GM11168 (cell line): ENCODE measurements around the gene P3H4.
"Not testable (repeated sequence)": the region's sequence is repeated elsewhere in the genome, so short reads cannot be mapped to it uniquely, and the experiment has no call there.

Source experiments
- in situ Hi-C: fragments of 300-500 bp; cut with MboI; formaldehyde crosslinking; loops from one replicate; pipeline ENCODE4 v1.12.0; 2022; ENCODE audit warnings: low sequenced_read_pairs; ENCODE audit not compliant: unreplicated experiment

P3H4 gene

DNA sequence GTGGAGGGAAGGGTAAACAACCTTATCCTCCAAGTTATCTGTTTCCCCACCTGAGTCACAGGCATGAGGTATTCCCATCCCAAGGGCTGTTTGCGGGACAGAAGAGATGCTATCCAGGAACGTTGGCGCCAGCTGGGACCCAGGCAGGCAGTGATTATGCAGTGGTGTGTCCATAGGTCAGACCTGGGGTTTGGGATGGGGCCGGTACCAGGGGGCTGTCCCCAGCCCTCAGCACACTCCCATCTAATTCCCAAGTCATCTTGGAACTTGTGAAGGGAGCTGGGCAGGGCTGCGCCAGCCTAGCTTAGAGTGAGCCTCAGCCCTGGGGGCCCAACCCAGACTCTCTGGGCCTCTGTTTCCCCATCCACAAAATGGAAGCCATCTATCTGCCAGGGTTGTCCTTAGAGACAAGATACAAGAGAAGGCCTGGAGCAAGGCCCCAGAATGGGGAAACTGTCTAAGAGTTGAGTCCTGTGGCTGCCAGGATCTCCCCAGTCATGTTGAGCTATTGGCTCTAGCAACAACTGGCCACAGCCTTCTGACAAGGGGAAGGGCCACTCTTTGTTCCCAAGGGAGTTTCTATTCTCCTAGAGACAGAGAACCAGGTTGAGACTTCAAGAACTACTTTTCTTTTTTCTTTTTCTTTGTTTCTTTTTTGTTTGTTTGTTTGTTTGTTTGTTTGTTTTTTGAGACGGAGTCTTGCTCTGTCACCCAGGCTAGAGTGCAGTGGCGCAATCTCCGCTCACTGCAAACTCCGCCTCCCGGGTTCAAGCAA is 15.4 kb downstream of the P3H4 start:
- in situ Hi-C loops = loop anchor here (5.0 kb wide), 1 partner anchor 49 kb away; no protein-coding TSS in a partner anchor

- in situ Hi-C loops = no loop called here
Observed at GRCh38 chr17:41794540-41794975, 17.2 kb downstream of the P3H4 start.

DNA sequence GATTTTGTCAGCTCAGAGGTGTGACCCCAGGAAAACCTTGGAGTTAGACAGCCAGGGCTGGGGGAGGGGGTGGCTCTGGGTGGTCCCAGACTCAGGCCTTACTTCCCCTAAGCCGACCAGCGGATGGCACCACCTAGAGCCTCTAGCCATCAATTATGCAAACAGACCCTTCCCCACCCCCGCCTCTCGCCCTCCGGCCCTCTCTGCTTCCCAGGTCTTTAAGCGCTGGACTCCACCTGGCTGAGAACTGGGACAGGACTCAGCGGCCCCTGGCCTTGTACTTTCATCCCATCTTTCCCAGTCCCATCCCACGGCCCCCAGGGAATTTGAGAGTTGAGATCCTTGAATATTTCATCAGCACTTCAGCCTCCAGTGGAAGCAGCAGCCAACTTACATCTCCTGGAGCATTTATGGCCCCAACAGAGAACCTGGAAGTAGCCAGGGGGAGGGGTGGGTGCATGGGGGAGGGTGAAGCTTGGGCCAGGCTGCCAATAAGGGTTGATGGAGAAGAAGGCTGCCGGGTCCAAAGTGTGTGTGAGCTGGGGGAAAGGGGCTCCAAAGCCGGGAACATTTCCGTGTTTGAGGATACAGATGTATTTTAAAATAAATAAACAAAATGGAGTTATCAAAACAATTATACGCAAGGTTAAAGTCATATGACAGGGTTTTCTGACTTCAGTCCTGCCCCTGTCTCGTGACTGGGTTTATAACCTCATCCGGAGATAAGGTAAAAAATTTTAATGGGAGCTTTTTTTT is 17.8 kb downstream of the P3H4 start:
- in situ Hi-C loops = no loop called here

GRCh38 chr17:41792845-41793783 is 18.6 kb downstream of the P3H4 start:
- in situ Hi-C loops = no loop called here

GRCh38 chr17:41787021-41787418 is 24.7 kb downstream of the P3H4 start:
- in situ Hi-C loops = no loop called here

DNA sequence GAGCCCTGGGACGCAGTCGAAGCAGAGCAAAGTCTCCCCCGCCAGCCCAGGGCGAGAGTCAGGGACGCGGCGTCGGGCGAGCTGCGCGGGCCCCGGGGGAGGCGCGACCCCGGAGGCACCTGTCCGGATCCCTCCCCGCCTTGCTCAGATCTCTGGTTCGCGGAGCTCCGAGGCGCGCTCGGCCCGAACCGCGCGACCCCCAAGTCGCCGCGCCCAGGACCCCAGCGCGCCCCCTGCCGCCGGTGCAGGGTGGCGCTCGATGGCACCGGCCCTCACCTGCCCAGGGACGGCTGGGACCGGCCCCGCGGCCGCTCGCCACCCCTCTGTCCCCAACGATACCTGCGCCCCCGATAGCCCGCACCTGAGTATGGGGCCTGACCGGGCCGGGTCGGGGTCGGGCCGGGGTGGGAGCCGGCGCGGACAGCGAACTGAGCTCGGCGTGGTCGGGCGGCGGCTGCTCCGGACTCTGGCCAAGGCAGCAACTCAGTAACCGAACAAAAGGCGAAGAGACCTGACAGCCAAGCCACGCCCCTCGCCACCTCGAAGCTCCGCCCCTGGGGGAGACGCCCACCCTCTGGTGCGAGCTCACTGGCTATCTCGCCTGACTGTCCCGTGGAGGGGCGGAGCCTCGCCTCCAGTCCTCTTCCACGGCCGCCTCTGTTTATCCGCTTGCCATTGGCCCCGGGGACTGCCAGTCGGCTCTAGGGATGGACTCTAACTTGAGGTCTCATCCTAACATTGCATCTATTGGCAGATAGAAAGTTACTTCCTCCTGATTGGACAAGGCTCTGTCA is 25.3 kb downstream of the P3H4 start, which contains the start of gene JUP:
Gene JUP (minus strand): TSS at position 485 of the 794 bp plus-strand sequence. CDS start 14,857 bp downstream, outside the sequence.
- in situ Hi-C loops = no loop called here

- in situ Hi-C loops = no loop called here
Observed at GRCh38 chr17:41785859-41786226, 25.9 kb downstream of the P3H4 start.

DNA sequence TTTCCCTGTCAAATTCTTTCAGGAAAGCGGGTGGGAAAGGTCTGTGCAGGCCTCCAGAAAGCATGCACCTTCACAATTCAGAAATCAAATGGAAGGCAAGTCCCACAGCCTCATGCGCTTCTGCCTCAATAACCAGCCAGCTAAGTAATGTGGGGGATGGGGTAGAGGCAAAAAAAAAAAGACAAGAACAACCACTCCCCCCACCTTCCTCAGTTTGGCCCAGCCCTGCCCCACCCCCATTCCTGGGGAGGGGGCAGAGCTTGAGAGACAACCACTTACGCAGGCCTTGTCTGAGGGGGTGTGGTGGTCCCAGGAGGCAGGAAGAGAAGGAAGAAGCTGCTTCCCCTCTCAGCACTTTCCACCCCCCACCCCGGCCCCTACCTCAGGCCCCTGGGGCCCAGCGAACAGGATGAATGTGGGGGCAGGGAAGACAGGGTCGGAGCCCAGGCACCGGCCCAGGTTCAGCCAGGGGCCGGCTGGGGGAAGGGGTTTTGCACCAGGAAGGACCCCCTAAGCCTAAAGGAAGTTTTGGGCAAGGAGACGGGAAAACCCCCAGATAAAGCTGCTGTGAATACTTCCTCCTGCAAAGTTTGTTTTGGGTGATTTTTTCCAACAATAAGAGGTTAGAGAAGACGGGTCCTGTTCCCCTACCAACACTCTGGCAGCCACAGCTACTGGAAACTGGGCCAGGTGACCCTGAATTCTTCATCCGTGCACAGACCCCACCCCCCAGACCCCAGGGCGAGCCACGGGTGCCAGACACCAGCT is 26.5 kb downstream of the P3H4 start:
- in situ Hi-C loops = no loop called here

- in situ Hi-C loops = no loop called here
Observed at GRCh38 chr17:41784207-41784744, 27.5 kb downstream of the P3H4 start.

GRCh38 chr17:41782142-41782541 is 29.6 kb downstream of the P3H4 start:
- in situ Hi-C loops = no loop called here

GRCh38 chr17:41781404-41782110 is 30.2 kb downstream of the P3H4 start:
- in situ Hi-C loops = no loop called here

- in situ Hi-C loops = no loop called here
Observed at GRCh38 chr17:41779954-41780353, 31.8 kb downstream of the P3H4 start.

DNA sequence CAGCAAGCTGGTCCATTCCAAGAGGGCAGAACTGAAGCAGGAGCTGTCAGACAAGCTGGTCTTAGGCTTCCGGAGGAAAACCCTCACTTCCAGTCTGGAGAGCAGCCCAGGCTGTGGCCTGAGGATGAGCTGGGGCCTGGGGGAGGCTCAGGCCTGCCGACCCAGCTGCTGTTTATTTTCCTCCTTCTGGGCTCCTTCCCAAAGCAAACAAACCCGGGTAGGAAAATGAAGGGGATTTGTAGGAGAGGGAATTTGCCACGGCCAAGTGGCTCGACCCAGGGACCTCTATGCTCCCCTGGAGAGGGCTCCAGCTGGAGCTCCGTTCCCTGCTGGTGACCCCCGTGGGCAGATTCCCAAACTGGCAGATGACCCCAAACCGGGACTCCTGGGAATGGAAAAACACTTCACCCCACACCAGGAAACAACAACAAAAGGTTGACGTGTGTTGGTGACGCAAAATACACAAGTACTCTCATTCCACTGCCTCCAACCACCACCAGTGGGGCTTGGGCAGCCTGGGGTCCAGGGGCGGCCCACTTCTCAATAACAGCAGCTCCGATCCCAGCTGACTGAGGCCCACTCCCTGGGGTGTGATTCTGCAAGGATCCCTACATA is 34.1 kb downstream of the P3H4 start:
- in situ Hi-C loops = no loop called here

GRCh38 chr17:41777157-41777573 is 34.6 kb downstream of the P3H4 start:
- in situ Hi-C loops = no loop called here

- in situ Hi-C loops = not testable (repeated sequence)
Observed at GRCh38 chr17:41776262-41776900, 35.4 kb downstream of the P3H4 start.

GRCh38 chr17:41775394-41776226 is 36.1 kb downstream of the P3H4 start:
- in situ Hi-C loops = no loop called here
